H1 (cell line): ENCODE data around the gene DMXL2. TPM values are rescaled to one million over a fixed set of nuclear protein-coding genes. Genes with fewer than 3 reads are reported as not detected.

Experiments used
- CTCF ChIA-PET: fragments of 300-600 bp; sonication (Branson Sonifier 250); formaldehyde crosslinking; loops from one replicate; lab custom pipeline; 2021; ENCODE audit not compliant: partially characterized antibody; lab: Charles Lee
- POLR2A ChIA-PET: fragments of 300-600 bp; sonication (Branson Sonifier 250); formaldehyde crosslinking; loops from one replicate; lab custom pipeline; 2021; ENCODE audit warnings: inconsistent platforms; ENCODE audit not compliant: partially characterized antibody; lab: Charles Lee
- DNase-seq, 2 experiments: peaks; one replicate each; pipeline versions ENCODE4 v3.0.0 to v3.0.0-alpha.2; 2010 to 2022; ENCODE audit warnings: low spot score in 2 of 2, low read depth in 1 of 2, mixed read lengths in 1 of 2
- FAIRE-seq: peaks from 2 replicates; lab custom pipeline; 2011; peaks lifted over from hg19 to GRCh38; lab: Jason Lieb, UNC
- H2AFZ ChIP-seq: 2 replicates; pipeline ENCODE4 v1.8.1; 2012; ENCODE audit warnings: low read length, inconsistent platforms
- H2AK5ac ChIP-seq: 2 replicates; pipeline ENCODE4 v1.6.1; 2013; ENCODE audit warnings: low read depth, low read length
- H2BK120ac ChIP-seq: replicated peaks from 2 replicates; pipeline ENCODE3; 2013; ENCODE audit warnings: low read depth, low read length, inconsistent platforms
- H2BK12ac ChIP-seq: 2 replicates; pipeline ENCODE4 v1.6.1; 2013; ENCODE audit warnings: low read depth, low read length
- H2BK15ac ChIP-seq: 2 replicates; pipeline ENCODE4 v1.6.1; 2013; ENCODE audit warnings: low read length
- H2BK20ac ChIP-seq: 2 replicates; pipeline ENCODE4 v1.6.1; 2013; ENCODE audit warnings: low read length
- H2BK5ac ChIP-seq: 2 replicates; pipeline ENCODE4 v1.6.1; 2013; ENCODE audit warnings: low read depth, low read length
- H3K14ac ChIP-seq: 2 replicates; pipeline ENCODE4 v1.6.1; 2013; ENCODE audit warnings: inconsistent platforms; ENCODE audit not compliant: insufficient read length
- H3K18ac ChIP-seq: 2 replicates; pipeline ENCODE4 v1.6.1; 2013; ENCODE audit warnings: low read length; ENCODE audit errors: extremely low read depth
- H3K23ac ChIP-seq: 2 replicates; pipeline ENCODE4 v1.6.1; 2013; ENCODE audit warnings: inconsistent platforms; ENCODE audit not compliant: insufficient read length
- H3K23me2 ChIP-seq: 2 replicates; pipeline ENCODE4 v1.6.1; 2013; ENCODE audit warnings: low read depth, low read length
- H3K27ac ChIP-seq: 2 replicates; pipeline ENCODE4 v1.6.1; 2011; ENCODE audit warnings: low read depth, low read length, inconsistent platforms
- H3K27me3 ChIP-seq, 4 experiments: replicated peaks in 1 of 4; 1 replicate in 1 of 4; 2 replicates in 3 of 4; pipeline versions ENCODE4 v1.6.1 to v1.8.1; 2011 to 2013; ENCODE audit warnings: low read length in 3 of 4, mild to moderate bottlenecking in 3 of 4, inconsistent platforms in 2 of 4, mixed read lengths in 2 of 4, moderate library complexity in 1 of 4; ENCODE audit not compliant: control insufficient read depth in 3 of 4, insufficient read depth in 3 of 4; ENCODE audit errors: extremely low read depth in 1 of 4
- H3K36me3 ChIP-seq, 4 experiments: 2 replicates each; pipeline versions ENCODE4 v1.6.1 to v1.8.1; 2011 to 2013; ENCODE audit warnings: mild to moderate bottlenecking in 4 of 4, low read length in 3 of 4, moderate library complexity in 2 of 4, control low read depth in 1 of 4, inconsistent platforms in 1 of 4; ENCODE audit not compliant: insufficient read depth in 4 of 4, control insufficient read depth in 2 of 4
- H3K4ac ChIP-seq: replicated peaks from 2 replicates; pipeline ENCODE3; 2013; ENCODE audit warnings: low read length, low read depth, mixed read lengths, inconsistent platforms; ENCODE audit not compliant: insufficient read length
- H3K4me1 ChIP-seq, 4 experiments: replicated peaks in 1 of 4; 1 replicate in 1 of 4; 2 replicates in 3 of 4; pipeline versions ENCODE4 v1.6.1 to v1.8.1; 2011 to 2013; ENCODE audit warnings: low read length in 3 of 4, inconsistent platforms in 2 of 4, mixed read lengths in 1 of 4; ENCODE audit not compliant: insufficient read depth in 4 of 4, control insufficient read depth in 3 of 4
- H3K4me2 ChIP-seq, 2 experiments: 2 replicates each; pipeline versions ENCODE4 v1.6.1 to v1.8.1; 2011 to 2013; ENCODE audit warnings: low read depth in 2 of 2, low read length in 2 of 2, control low read depth in 1 of 2, inconsistent platforms in 1 of 2, mild to moderate bottlenecking in 1 of 2; ENCODE audit not compliant: insufficient read depth in 1 of 2
- H3K4me3 ChIP-seq, 4 experiments: fragments of 200-600, 300-600 bp in 1 of 4; sonication (generic), shearing (Covaris generic), sonication (Bioruptor Twin) in 1 of 4; 2 replicates each; pipeline versions ENCODE4 v1.5.1 to v1.8.1; 2011 to 2016; ENCODE audit warnings: low read length in 4 of 4, low read depth in 3 of 4, control low read depth in 2 of 4, inconsistent platforms in 2 of 4, mild to moderate bottlenecking in 2 of 4, mixed read lengths in 1 of 4, moderate library complexity in 1 of 4; ENCODE audit not compliant: insufficient read depth in 2 of 4; ENCODE audit errors: extremely low read depth in 1 of 4
- H3K56ac ChIP-seq: replicated peaks from 2 replicates; pipeline ENCODE3; 2013; ENCODE audit warnings: low read depth, mild to moderate bottlenecking, mixed read lengths, low read length, inconsistent platforms; ENCODE audit not compliant: insufficient read length
- H3K79me1 ChIP-seq: 2 replicates; pipeline ENCODE4 v1.6.1; 2013; ENCODE audit warnings: low read depth, low read length, control low read depth
- H3K79me2 ChIP-seq, 2 experiments: 2 replicates each; pipeline versions ENCODE4 v1.6.1 to v1.8.1; 2012 to 2013; ENCODE audit warnings: low read length in 2 of 2, mild to moderate bottlenecking in 2 of 2, inconsistent platforms in 1 of 2; ENCODE audit not compliant: insufficient read depth in 2 of 2, control insufficient read depth in 1 of 2
- H3K9ac ChIP-seq, 4 experiments: replicated peaks in 1 of 4; 1 replicate in 1 of 4; 2 replicates in 3 of 4; pipeline versions ENCODE4 v1.6.1 to v1.8.1; 2011 to 2013; ENCODE audit warnings: low read depth in 3 of 4, low read length in 3 of 4, control low read depth in 2 of 4, mild to moderate bottlenecking in 2 of 4, moderate library complexity in 2 of 4, inconsistent platforms in 1 of 4; ENCODE audit errors: extremely low read depth in 1 of 4
- H3K9me3 ChIP-seq, 2 experiments: 2 replicates each; pipeline versions ENCODE4 v1.6.1 to v1.8.1; 2012 to 2013; ENCODE audit warnings: mild to moderate bottlenecking in 2 of 2, moderate library complexity in 2 of 2, control low read depth in 1 of 2, inconsistent platforms in 1 of 2, low read depth in 1 of 2, low read length in 1 of 2, mixed read lengths in 1 of 2; ENCODE audit not compliant: insufficient read depth in 2 of 2
- H4K20me1 ChIP-seq, 2 experiments: replicated peaks in 1 of 2; 2 replicates each; pipeline versions ENCODE3 to v1.8.1; 2011 to 2013; ENCODE audit warnings: inconsistent platforms in 2 of 2, low read length in 2 of 2, mild to moderate bottlenecking in 1 of 2; ENCODE audit not compliant: insufficient read depth in 2 of 2, control insufficient read depth in 1 of 2
- H4K5ac ChIP-seq: 2 replicates; pipeline ENCODE4 v1.6.1; 2013; ENCODE audit warnings: low read length, low read depth, mixed read lengths, inconsistent platforms; ENCODE audit not compliant: insufficient read length
- H4K8ac ChIP-seq: 2 replicates; pipeline ENCODE4 v1.8.0; 2013; ENCODE audit warnings: mild to moderate bottlenecking, moderate library complexity, low read length, inconsistent platforms; ENCODE audit not compliant: insufficient read depth; ENCODE audit errors: extremely low read depth
- H4K91ac ChIP-seq: replicated peaks from 2 replicates; pipeline ENCODE3; 2013; ENCODE audit warnings: low read length, mixed read lengths, inconsistent platforms; ENCODE audit not compliant: insufficient read length
- ASH2L ChIP-seq: fragments of 200-600, 300-600 bp; sonication (generic); IDR thresholded peaks from one replicate; pipeline ENCODE4 v1.7.1; 2017; ENCODE audit warnings: low read length
- EGR1 ChIP-seq: IDR thresholded peaks from 2 replicates; pipeline ENCODE4 v1.6.1; 2011; ENCODE audit warnings: low read depth, low read length, borderline replicate concordance
- GABPA ChIP-seq: IDR thresholded peaks from 2 replicates; pipeline ENCODE4 v1.6.1; 2011; ENCODE audit warnings: mild to moderate bottlenecking, low read length, moderate library complexity, borderline replicate concordance; ENCODE audit not compliant: insufficient read depth
- HDAC2 ChIP-seq, 2 experiments: fragments of 300-600 bp in 1 of 2; sonication (generic) in 1 of 2; IDR thresholded peaks; 2 replicates each; pipeline ENCODE4 v1.6.1; 2011 to 2012; ENCODE audit warnings: low read depth in 2 of 2, low read length in 2 of 2, mild to moderate bottlenecking in 2 of 2, moderate library complexity in 2 of 2, borderline replicate concordance in 1 of 2, inconsistent platforms in 1 of 2
- JUND ChIP-seq: IDR thresholded peaks from 2 replicates; pipeline ENCODE4 v1.6.1; 2011; ENCODE audit warnings: mild to moderate bottlenecking, improper control_type of control experiment, low read length
- RNF2 ChIP-seq: fragments of 200-900, 300-1000 bp; sonication (generic); IDR thresholded peaks from 2 replicates; pipeline ENCODE4 v1.7.1; 2016; ENCODE audit warnings: borderline replicate concordance, low read depth, mild to moderate bottlenecking, antibody characterized with exemption, low read length; ENCODE audit not compliant: poor library complexity, severe bottlenecking; ENCODE audit errors: missing control alignments
- RXRA ChIP-seq: IDR thresholded peaks from 2 replicates; pipeline ENCODE4 v1.6.1; 2011; ENCODE audit warnings: low read depth, mild to moderate bottlenecking, low read length, moderate library complexity; ENCODE audit not compliant: insufficient read depth
- TAF7 ChIP-seq: optimal IDR thresholded peaks from 2 replicates; pipeline ENCODE3; 2011; ENCODE audit warnings: low read depth, mild to moderate bottlenecking, inconsistent platforms, low read length, moderate library complexity, borderline replicate concordance
- TBP ChIP-seq: IDR thresholded peaks from 2 replicates; pipeline ENCODE4 v1.6.1; 2011; ENCODE audit warnings: low read depth, low read length, improper control_type of control experiment
- WGBS, 2 experiments: shearing (Covaris generic) in 1 of 2; methylation state at CpG; one replicate each; pipeline versions ENCODE4 v1.1.6 to v1.1.7; 2013 to 2015; ENCODE audit warnings: low lambda C conversion rate in 2 of 2, mixed read lengths in 2 of 2, inconsistent platforms in 1 of 2, low coverage in 1 of 2, missing lambda C conversion rate in 1 of 2; ENCODE audit not compliant: insufficient replicate concordance in 2 of 2, insufficient coverage in 1 of 2, insufficient read length in 1 of 2; ENCODE audit errors: extremely low coverage in 1 of 2, missing lambda C conversion rate in 1 of 2; 5-methylcytosine and 5-hydroxymethylcytosine counted together
- polyA plus RNA-seq, 7 experiments: library from polyadenylated mRNA; depleted of rRNA in 3 of 7; stranded (reverse) in 5 of 7; unstranded in 2 of 7; fragments of >200 nt in 5 of 7; fragments of 200-250 nt in 2 of 7; gene quantifications; 1 replicate in 5 of 7; 2 replicates in 1 of 7; 4 replicates in 1 of 7; pipeline versions ENCODE4 v1.2.1 to v1.2.3, GENCODE V29; 2011 to 2013; ENCODE audit warnings: missing spikeins in 2 of 7, mixed read lengths in 2 of 7
- total RNA-seq: library from RNA; stranded (reverse); fragmentation: NEBNext Ultra II Directional; extraction: Animal tissue kit (Norgen Biotek cat#: 25700); gene quantifications from 2 replicates; pipeline ENCODE4 v1.2.1, GENCODE V29; 2021
- TF ChIP-seq, protein P1 (sequence below): IDR thresholded peaks from 2 replicates; pipeline ENCODE4 v1.6.1; 2012; ENCODE audit warnings: inconsistent platforms

DMXL2 gene
- total and polyA plus RNA-seq, 2 of the 8 experiments (the other 6 are each of a cell fraction or from before 2014, with no cell fraction given) = 9.5 to 10.6 TPM

DNA sequence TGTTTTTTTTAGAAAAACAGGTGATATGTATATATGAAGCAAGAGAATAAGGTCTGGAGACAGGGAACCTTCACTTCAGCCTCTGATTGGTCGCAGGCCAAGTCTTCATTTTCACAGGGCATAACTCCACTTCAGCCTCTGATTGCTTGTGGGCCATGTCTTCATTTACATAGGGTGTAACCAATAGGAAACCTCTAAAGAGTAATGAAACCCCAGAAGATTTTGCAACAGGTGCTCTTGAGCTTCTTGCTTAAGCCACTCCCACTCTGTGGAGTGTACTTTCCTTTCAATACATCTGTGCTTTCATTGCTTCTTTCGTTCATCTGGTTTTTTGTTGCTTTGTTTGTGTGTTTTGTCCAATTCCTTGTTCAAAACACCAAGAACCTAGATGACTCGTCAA, 36.1 kb upstream of the DMXL2 start:
- no peak overlapping the region for H3K4ac ChIP-seq
- H2AFZ ChIP-seq = no peak overlapping the region
- H3K9ac ChIP-seq = no peak overlapping the region
- H3K79me1 ChIP-seq = no peaks in the 10 kb centered on the region
- no peak overlapping the region for H3K14ac ChIP-seq
- no peak overlapping the region for H2AK5ac ChIP-seq
- TF ChIP-seq, protein P1, sequence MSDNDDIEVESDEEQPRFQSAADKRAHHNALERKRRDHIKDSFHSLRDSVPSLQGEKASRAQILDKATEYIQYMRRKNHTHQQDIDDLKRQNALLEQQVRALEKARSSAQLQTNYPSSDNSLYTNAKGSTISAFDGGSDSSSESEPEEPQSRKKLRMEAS = no peak
- TF ChIP-seq TAF7 (no peak), RXRA (no peak), TBP (no peak), HDAC2 (IDR thresholded peaks at IDR 0.05; ENCODE audit: borderline replicate concordance in 1 of 2, low read depth in 2 of 2, low read length in 2 of 2) (no peak), GABPA (no peak), ASH2L (no peak), RNF2 (no peak), JUND (no peak), EGR1 (no peak)
- H3K27ac ChIP-seq = no peak overlapping the region
- FAIRE-seq = peak; percentile 39
- no peaks in the 10 kb centered on the region; a peak in 1 of 7 replicates for H3K4me1 ChIP-seq
- H3K27me3 ChIP-seq = no peaks in the 10 kb centered on the region
- H3K36me3 ChIP-seq = no peaks in the 10 kb centered on the region
- H3K23me2 ChIP-seq = no peaks in the 10 kb centered on the region
- WGBS, 2 experiments = 90% methylated on average over 3 of the region's 3 CpGs; no CpG with 5 or more reads in 1 of the 2 experiments
- H3K4me2 ChIP-seq = no peak overlapping the region
- H3K4me3 ChIP-seq = no peak overlapping the region
- POLR2A ChIA-PET = no interaction called here
- no peak overlapping the region for H2BK12ac ChIP-seq
- H2BK120ac ChIP-seq = no peak overlapping the region
- CTCF ChIA-PET = interaction anchor here (1.3 to 6.9 kb wide), 2 partner anchors 8 to 118 kb away, joined by 4 to 63 read pairs; no protein-coding TSS in a partner anchor
- H4K8ac ChIP-seq = no peak overlapping the region
- no peak overlapping the region for H2BK5ac ChIP-seq
- H4K20me1 ChIP-seq = no peaks in the 10 kb centered on the region
- H4K91ac ChIP-seq = no peak overlapping the region
- no peaks in the 10 kb centered on the region for H3K79me2 ChIP-seq
- no peak for DNase-seq
- H4K5ac ChIP-seq = no peak overlapping the region
- H2BK15ac ChIP-seq = no peak overlapping the region
- H3K18ac ChIP-seq = no peak overlapping the region
- H3K9me3 ChIP-seq = no peaks in the 10 kb centered on the region
- no peak overlapping the region for H3K23ac ChIP-seq
- no peak overlapping the region for H3K56ac ChIP-seq
- no peak overlapping the region for H2BK20ac ChIP-seq
